PFSK-1 (cell line): Measurements from ENCODE around the gene SLC37A2.

Source experiments
- FOXP2 ChIP-seq: optimal IDR thresholded peaks from 2 replicates; pipeline ENCODE3; 2011; ENCODE audit warnings: borderline replicate concordance, control low read depth, inconsistent platforms; ENCODE audit not compliant: insufficient read depth; ENCODE audit errors: extremely low read length, extremely low read depth
- POLR2AphosphoS5 ChIP-seq: IDR thresholded peaks from 2 replicates; pipeline ENCODE4 v1.6.1; 2012; ENCODE audit warnings: low read depth, mild to moderate bottlenecking, control low read depth, low read length, moderate library complexity
- SIN3A ChIP-seq: IDR thresholded peaks from 2 replicates; pipeline ENCODE4 v1.6.1; 2012; ENCODE audit warnings: mild to moderate bottlenecking, low read length, moderate library complexity, borderline replicate concordance; ENCODE audit not compliant: insufficient read depth
- TAF1 ChIP-seq: IDR thresholded peaks from 2 replicates; pipeline ENCODE4 v1.6.1; 2012; ENCODE audit warnings: low read length, control low read depth, borderline replicate concordance; ENCODE audit not compliant: insufficient read depth
- TF ChIP-seq, protein P1 (sequence below), 2 experiments: IDR thresholded peaks; 2 replicates each; pipeline versions ENCODE4 v1.6.1 to v1.8.0; 2011 to 2012; ENCODE audit warnings: low read depth in 2 of 2, low read length in 2 of 2, control low read depth in 1 of 2, inconsistent platforms in 1 of 2, mild to moderate bottlenecking in 1 of 2, moderate library complexity in 1 of 2; ENCODE audit not compliant: insufficient read depth in 1 of 2

DNA sequence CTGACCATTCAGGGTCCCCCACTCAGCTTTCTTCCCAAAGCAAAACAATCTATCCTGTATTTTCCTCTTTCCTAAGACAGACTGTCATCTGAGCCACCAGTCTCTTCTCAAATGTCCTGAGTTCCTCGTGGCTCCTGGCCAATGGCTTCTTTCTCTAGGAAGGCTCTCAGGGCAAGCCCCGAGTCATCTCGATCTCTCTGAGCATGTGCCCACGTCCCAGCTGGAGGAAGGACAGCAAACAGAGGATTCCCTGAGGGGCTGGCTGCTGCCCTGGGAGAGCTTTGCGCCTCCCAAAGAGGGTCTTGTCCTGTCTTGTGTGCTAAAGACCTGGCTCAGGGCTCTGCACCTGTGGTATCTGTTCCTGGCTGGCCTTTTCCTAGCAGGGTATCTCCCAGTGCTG lies 8.3 kb downstream of the SLC37A2 start:
- TF ChIP-seq TAF1 (no peak), POLR2AphosphoS5 (no peak), SIN3A (no peak), FOXP2 (no peak)
- TF ChIP-seq, protein P1, sequence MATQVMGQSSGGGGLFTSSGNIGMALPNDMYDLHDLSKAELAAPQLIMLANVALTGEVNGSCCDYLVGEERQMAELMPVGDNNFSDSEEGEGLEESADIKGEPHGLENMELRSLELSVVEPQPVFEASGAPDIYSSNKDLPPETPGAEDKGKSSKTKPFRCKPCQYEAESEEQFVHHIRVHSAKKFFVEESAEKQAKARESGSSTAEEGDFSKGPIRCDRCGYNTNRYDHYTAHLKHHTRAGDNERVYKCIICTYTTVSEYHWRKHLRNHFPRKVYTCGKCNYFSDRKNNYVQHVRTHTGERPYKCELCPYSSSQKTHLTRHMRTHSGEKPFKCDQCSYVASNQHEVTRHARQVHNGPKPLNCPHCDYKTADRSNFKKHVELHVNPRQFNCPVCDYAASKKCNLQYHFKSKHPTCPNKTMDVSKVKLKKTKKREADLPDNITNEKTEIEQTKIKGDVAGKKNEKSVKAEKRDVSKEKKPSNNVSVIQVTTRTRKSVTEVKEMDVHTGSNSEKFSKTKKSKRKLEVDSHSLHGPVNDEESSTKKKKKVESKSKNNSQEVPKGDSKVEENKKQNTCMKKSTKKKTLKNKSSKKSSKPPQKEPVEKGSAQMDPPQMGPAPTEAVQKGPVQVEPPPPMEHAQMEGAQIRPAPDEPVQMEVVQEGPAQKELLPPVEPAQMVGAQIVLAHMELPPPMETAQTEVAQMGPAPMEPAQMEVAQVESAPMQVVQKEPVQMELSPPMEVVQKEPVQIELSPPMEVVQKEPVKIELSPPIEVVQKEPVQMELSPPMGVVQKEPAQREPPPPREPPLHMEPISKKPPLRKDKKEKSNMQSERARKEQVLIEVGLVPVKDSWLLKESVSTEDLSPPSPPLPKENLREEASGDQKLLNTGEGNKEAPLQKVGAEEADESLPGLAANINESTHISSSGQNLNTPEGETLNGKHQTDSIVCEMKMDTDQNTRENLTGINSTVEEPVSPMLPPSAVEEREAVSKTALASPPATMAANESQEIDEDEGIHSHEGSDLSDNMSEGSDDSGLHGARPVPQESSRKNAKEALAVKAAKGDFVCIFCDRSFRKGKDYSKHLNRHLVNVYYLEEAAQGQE (IDR thresholded peaks at IDR 0.05; ENCODE audit: insufficient read depth in 1 of 2, low read depth in 2 of 2, low read length in 2 of 2): no peak
